DMS153 treated with DMSO at 0.1 percent for 48 hours (cell line): Measurements from ENCODE around the gene BRD3OS.
"Not testable (repeated sequence)": the region's sequence is repeated elsewhere in the genome, so short reads cannot be mapped to it uniquely, and the experiment has no call there.

Experiments
- DNase-seq: peaks from one replicate; lab custom pipeline; 2025; ENCODE audit not compliant: unreplicated experiment; lab: John Stamatoyannopoulos, UW

The BRD3OS gene

DNA sequence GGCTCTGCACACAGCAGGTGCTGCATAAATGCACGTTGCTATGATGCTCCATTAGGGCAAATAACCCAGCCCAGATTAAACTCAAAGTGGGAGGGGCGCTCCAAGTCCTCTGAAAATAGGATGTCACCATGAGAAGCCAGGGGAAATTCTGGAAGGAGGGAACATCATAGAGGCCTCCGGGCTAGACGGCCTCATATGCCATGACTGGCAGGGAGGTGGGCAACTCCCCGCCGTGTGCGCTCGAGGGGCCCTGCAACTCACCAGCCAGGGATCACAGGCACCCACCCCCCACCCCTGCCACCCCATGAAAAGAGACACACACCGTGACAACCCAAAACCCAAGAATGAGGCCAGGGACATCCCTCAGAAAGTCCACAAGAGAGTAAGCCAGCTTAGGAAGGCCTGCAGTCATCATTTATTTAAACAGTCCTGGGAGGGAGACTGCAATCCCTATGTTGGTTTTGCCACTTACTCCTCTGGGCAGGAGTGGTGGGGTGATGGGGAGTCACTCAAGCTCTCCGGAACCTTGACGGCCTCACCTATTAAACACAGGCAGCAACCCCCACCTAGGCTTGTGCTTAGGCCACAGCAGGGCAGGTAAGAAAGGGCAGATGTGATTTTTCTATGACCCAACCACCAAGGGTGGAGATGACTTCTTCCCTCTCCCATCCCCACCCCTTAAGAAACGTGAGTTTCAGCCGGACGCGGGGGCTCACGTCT is 37.2 kb upstream of the BRD3OS start:
- no peak for DNase-seq

DNA sequence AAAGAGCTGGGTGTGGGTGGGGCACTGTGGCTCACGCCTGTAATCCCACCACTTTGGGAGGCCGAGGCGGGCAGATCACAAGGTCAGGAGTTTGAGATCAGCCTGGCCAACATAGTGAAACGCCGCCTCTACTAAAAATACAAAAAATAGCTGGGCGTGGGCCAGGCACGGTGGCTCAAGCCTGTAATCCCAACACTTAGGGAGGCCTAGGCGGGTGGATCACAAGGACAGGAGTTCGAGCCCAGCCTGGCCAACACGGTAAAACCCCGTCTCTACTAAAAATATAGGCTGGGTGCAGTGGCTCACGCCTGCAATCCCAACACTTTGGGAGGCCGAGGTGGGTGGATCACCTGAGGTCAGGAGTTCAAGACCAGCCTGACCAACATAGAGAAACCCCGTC is 36.5 kb upstream of the BRD3OS start:
- not testable (repeated sequence) for DNase-seq

DNA sequence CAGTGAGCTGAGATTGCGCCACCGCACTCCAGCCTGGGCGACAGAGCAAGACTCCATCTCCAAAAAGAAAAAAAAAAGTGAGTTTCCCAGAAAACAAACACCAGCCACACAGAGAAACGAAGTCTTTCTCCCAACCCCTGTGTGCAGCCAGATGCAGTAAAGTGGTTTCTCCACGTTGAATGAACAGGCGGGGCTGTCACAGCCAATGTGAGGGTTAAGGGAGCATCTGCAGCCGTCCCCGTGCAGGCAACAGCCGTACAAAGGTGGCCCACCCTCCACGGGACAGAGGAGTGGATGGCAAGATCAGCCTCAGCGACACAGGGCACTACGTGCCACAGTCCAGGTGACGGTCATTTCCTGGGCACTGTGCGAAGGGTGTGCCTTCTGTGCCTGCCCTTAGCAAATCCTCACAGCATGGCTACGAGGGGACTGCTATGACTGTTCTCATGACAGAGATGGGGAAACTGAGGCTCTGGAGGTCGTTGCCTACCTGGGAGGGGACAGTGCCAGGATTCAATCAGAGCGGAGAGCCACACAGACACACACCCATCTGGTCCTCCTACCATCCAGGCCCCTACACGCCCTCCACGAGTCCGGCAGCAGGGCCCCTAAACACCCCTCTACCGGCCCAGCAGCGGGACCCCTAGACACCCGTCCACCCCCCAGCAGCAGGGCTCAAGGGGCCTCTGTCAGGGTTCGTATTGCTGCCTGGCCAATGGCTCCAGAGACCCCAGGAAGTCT is 35.5 kb upstream of the BRD3OS start:
- no peak for DNase-seq

GRCh38 chr9:133990366-133991213 is 34.7 kb upstream of the BRD3OS start:
- no peak for DNase-seq

- DNase-seq: no peak
These were observed 33.9 kb upstream of the BRD3OS start for GRCh38 chr9:133991214-133991921.

DNA sequence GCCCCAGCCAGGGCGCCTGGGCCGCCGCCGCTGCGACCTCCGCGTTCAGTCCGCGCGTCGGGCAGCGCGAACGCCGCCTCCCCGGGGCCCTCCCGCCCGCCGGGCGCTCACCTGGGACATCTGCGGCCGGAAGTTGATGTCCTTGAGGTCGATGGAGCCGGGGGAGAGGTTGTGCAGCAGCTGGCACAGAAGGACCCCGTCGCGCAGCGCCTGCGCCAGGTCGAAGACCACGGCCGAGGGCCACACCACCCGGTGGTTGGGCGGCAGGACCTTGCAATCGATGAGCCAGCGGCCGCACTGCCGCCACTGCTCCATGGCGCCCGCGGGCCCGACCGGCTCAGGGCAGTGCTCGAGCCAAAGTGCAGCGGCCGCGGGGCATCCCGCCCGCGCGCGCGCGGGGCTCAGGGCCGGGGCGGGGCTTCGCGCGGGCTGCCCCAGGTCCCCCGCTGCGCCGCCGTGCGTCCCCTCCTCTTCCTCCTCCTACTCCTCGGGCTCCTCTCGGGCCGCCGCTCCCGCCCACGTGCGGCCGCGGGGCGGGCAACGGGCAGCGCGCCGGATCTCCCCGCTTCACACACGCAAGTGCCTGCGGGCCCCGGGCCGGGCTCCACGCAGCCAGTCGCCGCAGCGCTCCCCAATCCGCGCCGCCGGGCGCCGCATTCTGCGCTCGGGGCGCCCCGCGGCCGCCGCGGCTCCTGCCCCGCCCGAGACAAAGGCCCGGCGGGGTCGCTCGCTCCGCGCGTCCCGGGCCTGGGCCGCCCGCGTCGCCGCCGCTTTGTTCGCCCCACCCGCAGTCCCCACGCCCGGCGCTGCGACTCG is 33.1 kb upstream of the BRD3OS start, which contains the start of gene VAV2:
Gene VAV2, minus strand, starts transcription at position 361 of the 816 bp plus-strand sequence. Its CDS starts 46 bp downstream, at position 315.
- DNase-seq: peak; percentile 37

- DNase-seq: peak; percentile 54
These were observed 32.3 kb upstream of the BRD3OS start for GRCh38 chr9:133992780-133993634.

GRCh38 chr9:133993635-133994253 is 31.5 kb upstream of the BRD3OS start:
- DNase-seq: no peak

DNA sequence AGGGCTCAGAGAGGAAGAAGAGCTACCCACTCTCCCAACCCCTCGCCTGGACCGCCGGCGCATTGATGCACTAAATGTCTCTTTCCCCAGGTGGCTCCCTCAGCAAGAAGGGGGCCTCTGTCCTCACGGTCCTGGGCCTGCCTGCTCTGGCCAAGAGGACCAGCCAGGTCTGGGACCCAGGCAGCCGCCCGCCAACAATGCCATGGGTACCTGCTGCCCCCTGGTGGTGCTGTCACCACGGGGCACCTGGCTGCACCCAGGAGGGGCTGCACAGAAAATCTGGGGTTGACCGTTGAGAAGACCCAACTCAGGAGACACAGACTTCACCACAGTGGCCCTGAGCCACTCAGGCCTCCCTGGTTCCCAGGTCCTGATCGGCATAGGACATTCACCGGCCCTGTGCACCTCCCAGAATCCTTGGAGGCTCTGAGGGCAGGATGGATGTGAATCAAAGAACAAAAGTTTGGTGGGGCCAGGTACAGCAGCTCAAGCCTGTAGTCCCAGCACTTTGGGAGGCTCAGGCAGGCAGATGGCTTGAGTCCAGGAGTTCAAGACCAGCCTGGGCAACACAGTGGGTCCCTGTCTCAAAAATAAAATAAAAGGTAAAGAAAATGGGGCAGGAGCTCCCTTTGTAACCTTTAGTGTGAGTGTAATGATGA is 30.8 kb upstream of the BRD3OS start:
- peak; percentile 37 for DNase-seq

GRCh38 chr9:133995012-133995896 is 30.0 kb upstream of the BRD3OS start:
- DNase-seq: no peak

GRCh38 chr9:133996531-133997520 is 28.5 kb upstream of the BRD3OS start:
- DNase-seq: no peak

GRCh38 chr9:133997584-133997983 is 27.7 kb upstream of the BRD3OS start:
- DNase-seq: no peak

DNA sequence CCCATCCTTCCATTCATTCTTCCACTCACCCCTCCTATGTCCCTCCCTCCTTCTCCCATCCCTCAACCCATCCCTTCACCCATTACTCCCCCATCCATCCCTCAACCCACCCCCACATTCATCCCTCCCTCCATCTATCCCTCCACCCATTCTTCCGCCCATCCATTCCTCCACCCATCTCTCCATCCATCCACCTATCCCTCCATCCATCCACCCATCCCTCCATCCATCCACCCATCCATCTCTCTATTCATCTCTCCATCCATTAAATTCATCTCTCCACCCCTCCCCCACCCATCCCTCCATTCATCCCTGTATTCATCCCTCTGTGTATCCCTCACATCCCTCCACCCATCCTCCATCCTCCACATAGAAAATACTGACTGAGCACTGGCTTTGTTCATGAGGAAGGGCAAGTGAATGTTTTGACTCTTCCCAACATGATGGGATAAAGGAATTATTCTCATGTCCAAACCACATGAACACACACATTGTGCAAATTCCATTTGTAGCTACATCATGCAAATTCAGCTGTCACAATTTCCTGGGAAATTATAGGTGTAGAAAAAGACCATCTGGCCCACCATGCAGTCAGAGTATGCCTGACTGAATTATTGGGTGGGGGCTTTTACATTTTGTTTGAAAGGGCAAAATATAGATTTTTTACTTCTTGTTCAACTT is 26.2 kb upstream of the BRD3OS start:
- DNase-seq: no peak

- no peak for DNase-seq
These were observed 25.4 kb upstream of the BRD3OS start for GRCh38 chr9:133999851-134000265.

- DNase-seq: no peak
These were observed 22.5 kb upstream of the BRD3OS start for GRCh38 chr9:134002796-134003195.
